PC-9 (cell line): ENCODE results near the gene C14orf132.

Source experiments
- CTCF ChIP-seq: fragments of 200-600 bp; sonication (generic); conservative IDR thresholded peaks from 2 replicates; pipeline ENCODE4 v1.6.1; 2017; ENCODE audit warnings: mixed run types, antibody characterized with exemption, mild to moderate bottlenecking, moderate library complexity
- EZH2 ChIP-seq: fragments of 200-600 bp; sonication (generic); IDR thresholded peaks from 2 replicates; pipeline ENCODE4 v1.8.0; 2017; ENCODE audit warnings: antibody characterized with exemption, low read depth

GRCh38 chr14:96077983-96078624 lies 38.9 kb downstream of the C14orf132 start:
- TF ChIP-seq CTCF (no peak), EZH2 (no peak)
